SU-DHL-6 (cell line): ENCODE data around the gene BCL2.
"Not testable (repeated sequence)": the region's sequence is repeated elsewhere in the genome, so short reads cannot be mapped to it uniquely, and the experiment has no call there.

Source experiments
- CTCF ChIP-seq: fragments of 200-600 bp; sonication (generic); IDR thresholded peaks from one replicate; pipeline ENCODE4 v1.5.1; 2017; ENCODE audit warnings: antibody characterized with exemption, mild to moderate bottlenecking, low read length, moderate library complexity; ENCODE audit not compliant: insufficient read depth, poor library complexity, severe bottlenecking
- EZH2phosphoT487 ChIP-seq: fragments of 200-600 bp; sonication (generic), shearing (Covaris generic); conservative IDR thresholded peaks from 2 replicates; pipeline ENCODE4 v1.6.1; 2018; ENCODE audit warnings: mild to moderate bottlenecking, antibody characterized with exemption, low read length, moderate library complexity, mixed read lengths

DNA sequence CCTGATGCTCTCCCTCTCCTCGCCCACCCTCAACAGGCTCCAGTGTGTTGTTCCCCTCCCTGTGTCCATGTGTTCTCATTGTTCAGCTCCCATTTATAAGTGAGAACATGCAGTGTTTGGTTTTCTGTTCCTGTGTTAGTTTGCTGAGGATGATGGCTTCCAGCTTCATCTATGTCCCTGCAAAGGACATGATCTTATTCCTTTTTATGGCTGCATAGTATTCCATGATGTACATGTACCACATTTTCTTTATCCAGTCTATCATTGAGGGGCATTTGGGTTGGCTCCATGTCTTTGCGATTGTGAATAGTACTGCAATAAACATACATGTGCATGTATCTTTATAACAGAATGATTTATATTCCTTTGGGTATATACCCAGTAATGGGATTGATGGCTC, 128.7 kb downstream of the BCL2 start:
- not testable (repeated sequence) for TF ChIP-seq CTCF, EZH2phosphoT487
